ELR (cell line): ENCODE measurements around the gene DISP3.

ENCODE experiments used
- DNase-seq: peaks from one replicate; pipeline ENCODE4 v3.0.0-alpha.2; 2015; ENCODE audit warnings: low read depth

DISP3 gene

GRCh38 chr1:11486231-11487009 is 7.5 kb downstream of the DISP3 start:
- DNase-seq: no peak

GRCh38 chr1:11487196-11487751 is 8.3 kb downstream of the DISP3 start:
- DNase-seq: no peak

GRCh38 chr1:11488201-11488770 is 9.3 kb downstream of the DISP3 start:
- DNase-seq: no peak

GRCh38 chr1:11488966-11489625 is 10.1 kb downstream of the DISP3 start:
- DNase-seq: no peak

- DNase-seq: no peak
These were observed 13.3 kb downstream of the DISP3 start for GRCh38 chr1:11492235-11492634.

GRCh38 chr1:11493972-11494655 is 15.2 kb downstream of the DISP3 start:
- no peak for DNase-seq

- DNase-seq: no peak
These were observed 15.8 kb downstream of the DISP3 start for GRCh38 chr1:11494771-11495170.

GRCh38 chr1:11495579-11495978 is 16.6 kb downstream of the DISP3 start:
- no peak for DNase-seq

- no peak for DNase-seq
These were observed 17.7 kb downstream of the DISP3 start for GRCh38 chr1:11496551-11497080.

GRCh38 chr1:11498956-11499594 is 20.1 kb downstream of the DISP3 start:
- no peak for DNase-seq

- no peak for DNase-seq
These were observed 20.8 kb downstream of the DISP3 start for GRCh38 chr1:11499601-11500331.

- DNase-seq: no peak
These were observed 21.9 kb downstream of the DISP3 start for GRCh38 chr1:11500881-11501280.

- DNase-seq: no peak
These were observed 22.5 kb downstream of the DISP3 start for GRCh38 chr1:11501491-11501897.

GRCh38 chr1:11501906-11502485 is 23.0 kb downstream of the DISP3 start:
- no peak for DNase-seq

GRCh38 chr1:11502516-11502915 is 23.6 kb downstream of the DISP3 start:
- no peak for DNase-seq

- no peak for DNase-seq
These were observed 25.6 kb downstream of the DISP3 start for GRCh38 chr1:11504599-11504998.

- DNase-seq: no peak
These were observed 26.9 kb downstream of the DISP3 start for GRCh38 chr1:11505591-11506538.

- no peak for DNase-seq
These were observed 28.4 kb downstream of the DISP3 start for GRCh38 chr1:11507309-11507708.

- DNase-seq: no peak
These were observed 34.7 kb downstream of the DISP3 start for GRCh38 chr1:11513681-11514080.
